Measurements from ENCODE around the gene FAM3A. TPM values are rescaled to one million over a fixed set of nuclear protein-coding genes. Genes with fewer than 3 reads are reported as not detected.

Gene FAM3A
- total and polyA plus RNA-seq, 7 experiments from 2014 or later, result 22.2 to 63.7 (median 43.0) TPM

DNA sequence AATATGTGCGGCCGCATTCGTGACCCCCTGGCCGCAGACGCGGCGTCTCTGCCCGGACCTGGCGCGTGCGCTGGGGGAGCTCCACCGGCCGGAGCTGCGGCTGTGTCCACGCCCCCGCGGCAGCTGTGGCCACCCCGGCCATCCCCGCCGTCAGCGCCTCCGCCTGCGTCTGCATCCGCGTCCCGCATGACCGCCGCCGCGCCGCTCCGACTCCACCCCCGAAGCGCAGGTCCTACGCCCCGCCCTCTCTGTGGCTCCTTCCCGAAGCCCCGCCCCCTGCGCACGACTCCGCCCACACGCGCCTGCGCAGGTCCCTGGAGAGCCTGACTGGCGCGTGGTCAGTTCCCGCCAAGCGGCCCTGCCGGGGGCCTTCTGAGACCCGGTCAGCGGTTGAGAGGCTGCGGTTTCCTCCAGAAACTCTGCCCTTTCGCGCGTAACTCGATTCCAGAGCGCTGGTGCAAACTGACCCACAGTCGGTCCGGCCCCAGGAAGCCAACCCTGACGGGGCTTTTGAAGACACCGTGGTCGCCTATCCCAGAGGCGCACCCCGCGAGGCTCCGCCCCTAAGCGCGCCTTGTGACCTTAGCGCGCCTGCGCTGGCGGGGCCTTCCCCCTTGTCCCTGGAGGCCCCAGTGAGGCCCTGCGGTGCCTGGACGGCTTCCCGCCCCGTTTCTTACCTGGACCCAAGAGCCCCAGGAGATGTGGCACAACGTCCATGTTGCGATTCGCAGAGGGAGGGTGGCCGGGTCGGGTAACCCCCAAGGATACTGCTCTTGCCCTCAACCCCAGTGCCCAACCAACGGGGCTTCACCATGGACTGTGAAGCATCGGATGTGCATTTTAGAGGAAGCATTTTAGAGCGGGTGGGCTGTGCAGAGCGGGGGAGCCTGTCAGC is 37.1 kb downstream of the FAM3A start, which contains the start of gene LAGE3:
Gene LAGE3 (minus strand): TSS at position 554 of the 895 bp plus-strand sequence. CDS start 366 bp downstream, at position 188.
- no peaks in the 10 kb centered on the region for H3K9me3 Mint-ChIP-seq
- ATAC-seq, result peak; percentile 97
- peaks cover 4 to 14% of the 10 kb centered on the region in 2 donors for H3K4me1 ChIP-seq (ENCODE audit: control insufficient read depth in 2 of 2, insufficient read depth in 2 of 2, low read length in 2 of 2)
- peak within 1 kb of the TSS; percentile 79 for H3K4me3 ChIP-seq (ENCODE audit: low read length)
- H3K27me3 ChIP-seq (ENCODE audit: control insufficient read depth in 2 of 2, insufficient read depth in 2 of 2, low read length in 2 of 2), result no peaks in the 10 kb centered on the region
- peak; percentile 85 to 97 (median 94) for DNase-seq
- peak within 1 kb of the TSS; percentile 90 for H3K27ac ChIP-seq (ENCODE audit: low read depth, low read length)
- ChIA-PET POLR2A (interaction anchor here (0.9 to 3.8 kb wide), 9 partner anchors 11 to 80 kb away, joined by 3 to 31 read pairs (median 5); partner anchors contain the start of genes FAM3A, PLXNA3, SLC10A3 and TAFAZZIN), CTCF (no interaction called here)
- intact Hi-C loops (cut with micrococcal nuclease), result loop anchor here (1.0 to 5.0 kb wide), 11 partner anchors 11 to 100 kb away; partner anchors contain the start of genes FAM3A (in 2 of the 2), SLC10A3 (in 2 of the 2), EMD (in 1 of the 2) and FAM50A (in 1 of the 2)
- H3K9me3 ChIP-seq (ENCODE audit: control insufficient read depth in 2 of 3, low read length in 3 of 3), result no peaks in the 10 kb centered on the region
- peaks cover 0 to 7% (median 0%) of the 10 kb centered on the region in 5 donors for H3K36me3 Mint-ChIP-seq
- peak within 1 kb of the TSS; percentile 81 to 94 (median 82) for H3K4me3 Mint-ChIP-seq
- H3K27ac Mint-ChIP-seq, result peak within 1 kb of the TSS; percentile 59 to 92 (median 88)
- no peaks in the 10 kb centered on the region for H3K27me3 Mint-ChIP-seq
- H3K4me1 Mint-ChIP-seq, result peaks cover 12 to 44% (median 23%) of the 10 kb centered on the region in 7 donors
- H3K36me3 ChIP-seq (ENCODE audit: control insufficient read depth in 2 of 3, insufficient read depth in 3 of 3, low read length in 3 of 3), result no peaks in the 10 kb centered on the region

DNA sequence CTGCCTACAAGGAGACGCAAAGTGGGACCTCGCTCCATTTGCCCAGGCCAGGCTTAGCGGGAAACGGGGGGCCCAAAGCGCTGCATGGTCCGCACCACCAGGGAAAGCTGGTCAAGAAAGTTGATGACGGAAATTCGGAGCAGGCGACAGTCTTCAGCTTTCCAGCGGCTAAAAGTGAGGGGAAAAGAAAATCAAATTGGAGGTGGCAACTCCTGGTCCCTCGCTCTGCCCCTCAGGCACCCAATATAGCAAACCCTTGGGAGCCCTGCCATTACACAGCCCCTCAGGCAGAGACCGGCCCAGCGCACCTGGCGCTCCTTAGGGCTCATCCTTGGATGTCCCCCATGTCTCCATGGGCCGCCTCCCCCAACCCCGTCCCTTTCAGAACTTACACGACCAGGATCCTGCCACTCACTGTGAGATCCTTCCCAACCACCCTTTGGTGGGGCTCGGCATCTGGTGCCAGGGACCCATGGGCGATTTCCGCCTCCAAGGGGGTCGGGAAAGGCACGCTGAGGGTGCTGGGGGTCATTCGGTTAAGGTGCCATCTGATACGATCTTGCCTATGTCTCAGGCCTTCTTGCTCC is 38.0 kb downstream of the FAM3A start:
- DNase-seq (no peak), ATAC-seq (no peak)
- Histone ChIP-seq H3K27ac (ENCODE audit: low read depth, low read length) (peak overlapping the region; percentile 90), H3K4me3 (ENCODE audit: low read length) (peak overlapping the region; percentile 79), H3K4me1 (ENCODE audit: control insufficient read depth in 2 of 2, insufficient read depth in 2 of 2, low read length in 2 of 2) (peaks cover 4 to 14% of the 10 kb centered on the region in 2 donors), H3K36me3 (ENCODE audit: control insufficient read depth in 2 of 3, insufficient read depth in 3 of 3, low read length in 3 of 3) (no peaks in the 10 kb centered on the region), H3K9me3 (ENCODE audit: control insufficient read depth in 2 of 3, low read length in 3 of 3) (no peaks in the 10 kb centered on the region), H3K27me3 (ENCODE audit: control insufficient read depth in 2 of 2, insufficient read depth in 2 of 2, low read length in 2 of 2) (no peaks in the 10 kb centered on the region)
- H3K4me3 Mint-ChIP-seq, result peak overlapping the region; percentile 80 to 94 (median 82)
- CTCF ChIA-PET, result no interaction called here
- H3K27ac Mint-ChIP-seq, result peak overlapping the region; percentile 59 to 90 (median 81)
- intact Hi-C loops (cut with micrococcal nuclease), result loop anchor here (2.0 to 5.0 kb wide), 6 partner anchors 36 to 81 kb away; partner anchors contain the start of genes FAM3A (in 1 of the 2), FAM50A (in 1 of the 2), GDI1 (in 1 of the 2) and RPL10 (in 1 of the 2)
- peaks cover 0 to under 1% (median 0%) of the 10 kb centered on the region in 11 donors for H3K9me3 Mint-ChIP-seq
- H3K4me1 Mint-ChIP-seq, result peaks cover 10 to 39% (median 23%) of the 10 kb centered on the region in 7 donors
- H3K27me3 Mint-ChIP-seq, result no peaks in the 10 kb centered on the region
- peaks cover 0 to 5% (median 0%) of the 10 kb centered on the region in 5 donors for H3K36me3 Mint-ChIP-seq
- POLR2A ChIA-PET, result interaction anchor here (0.9 to 3.8 kb wide), 8 partner anchors 8 to 411 kb away, joined by 3 to 31 read pairs (median 7); partner anchors contain the start of genes PLXNA3, SLC10A3, TAFAZZIN and UBL4A

- Histone ChIP-seq H3K27me3 (ENCODE audit: control insufficient read depth in 2 of 2, insufficient read depth in 2 of 2, low read length in 2 of 2) (no peaks in the 10 kb centered on the region), H3K27ac (ENCODE audit: low read depth, low read length) (no peak overlapping the region), H3K9me3 (ENCODE audit: control insufficient read depth in 2 of 3, low read length in 3 of 3) (no peaks in the 10 kb centered on the region), H3K36me3 (ENCODE audit: control insufficient read depth in 2 of 3, insufficient read depth in 3 of 3, low read length in 3 of 3) (peaks cover 0 to 2% (median 0%) of the 10 kb centered on the region in 3 experiments), H3K4me3 (ENCODE audit: low read length) (no peak overlapping the region), H3K4me1 (ENCODE audit: control insufficient read depth in 2 of 2, insufficient read depth in 2 of 2, low read length in 2 of 2) (peaks cover 4 to 14% of the 10 kb centered on the region in 2 donors)
- H3K27me3 Mint-ChIP-seq, result no peaks in the 10 kb centered on the region
- POLR2A ChIA-PET, result interaction anchor here (0.8 to 3.8 kb wide), 10 partner anchors 9 to 410 kb away, joined by 3 to 31 read pairs (median 4); partner anchors contain the start of genes PLXNA3, SLC10A3 and UBL4A
- DNase-seq, result no peak
- ATAC-seq, result no peak
- CTCF ChIA-PET, result interaction anchor here (0.5 kb wide), 1 partner anchor 49 kb away, joined by 3 read pairs; no protein-coding TSS in a partner anchor
- H3K4me3 Mint-ChIP-seq, result peak overlapping the region in 6 of 10 donors; percentile 39 to 82 (median 72)
- peak overlapping the region in 5 of 9 donors; percentile 24 to 90 (median 51) for H3K27ac Mint-ChIP-seq
- H3K36me3 Mint-ChIP-seq, result peaks cover 0 to 5% (median 0%) of the 10 kb centered on the region in 5 donors
- H3K9me3 Mint-ChIP-seq, result peaks cover 0 to 2% (median 0%) of the 10 kb centered on the region in 11 donors
- peaks cover 8 to 35% (median 23%) of the 10 kb centered on the region in 7 donors for H3K4me1 Mint-ChIP-seq
- intact Hi-C loops (cut with micrococcal nuclease), result loop anchor here (5.0 kb wide), 3 partner anchors 35 to 80 kb away; partner anchors contain the start of genes FAM50A (in 1 of the 2), RPL10 (in 1 of the 2) and TAFAZZIN (in 1 of the 2)
These were observed 39.2 kb downstream of the FAM3A start for GRCh38 chrX:154476821-154477220.

DNA sequence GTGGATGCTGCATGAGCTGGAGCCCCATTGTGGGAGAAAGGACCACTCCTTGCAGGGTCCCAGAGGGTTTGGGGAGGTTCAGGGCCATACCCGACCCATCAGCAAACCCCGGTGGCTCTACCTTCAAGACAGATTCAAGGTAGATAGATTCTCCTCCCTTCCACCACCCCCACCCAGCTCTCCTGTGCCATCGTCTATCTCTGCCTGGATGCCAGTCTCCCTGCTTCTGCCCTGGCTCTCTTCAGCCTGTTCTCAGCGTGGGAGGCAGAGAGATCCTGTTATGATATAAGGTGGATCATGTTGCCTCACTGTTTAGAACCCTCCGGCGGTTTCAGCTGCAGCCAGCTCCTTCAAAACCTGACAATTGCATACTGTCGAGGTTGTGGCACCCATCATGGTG is 42.3 kb downstream of the FAM3A start:
- H3K9me3 ChIP-seq (ENCODE audit: control insufficient read depth in 2 of 3, low read length in 3 of 3), result no peaks in the 10 kb centered on the region
- no peaks in the 10 kb centered on the region for H3K27me3 Mint-ChIP-seq
- no peak overlapping the region for H3K4me3 Mint-ChIP-seq
- peaks cover 0 to 2% (median 0%) of the 10 kb centered on the region in 11 donors for H3K9me3 Mint-ChIP-seq
- DNase-seq (no peak), ATAC-seq (no peak)
- peaks cover 0 to 5% (median 0%) of the 10 kb centered on the region in 5 donors for H3K36me3 Mint-ChIP-seq
- H3K4me1 Mint-ChIP-seq, result peaks cover 4 to 27% (median 20%) of the 10 kb centered on the region in 7 donors
- H3K4me3 ChIP-seq (ENCODE audit: low read length), result no peak overlapping the region
- peaks cover 0 to 14% of the 10 kb centered on the region in 2 donors for H3K4me1 ChIP-seq (ENCODE audit: control insufficient read depth in 2 of 2, insufficient read depth in 2 of 2, low read length in 2 of 2)
- H3K27me3 ChIP-seq (ENCODE audit: control insufficient read depth in 2 of 2, insufficient read depth in 2 of 2, low read length in 2 of 2), result no peaks in the 10 kb centered on the region
- ChIA-PET CTCF (interaction anchor here (0.6 kb wide), 1 partner anchor 862 kb away, joined by 3 read pairs; no protein-coding TSS in a partner anchor), POLR2A (interaction anchor here (1.2 kb wide), 1 partner anchor 16 kb away, joined by 3 read pairs; no protein-coding TSS in a partner anchor)
- peaks cover 0 to 27% (median 0%) of the 10 kb centered on the region in 3 experiments for H3K36me3 ChIP-seq (ENCODE audit: control insufficient read depth in 2 of 3, insufficient read depth in 3 of 3, low read length in 3 of 3)
- H3K27ac ChIP-seq (ENCODE audit: low read depth, low read length), result no peak overlapping the region
- intact Hi-C loops (cut with micrococcal nuclease), result no loop called here
- H3K27ac Mint-ChIP-seq, result peak overlapping the region in 2 of 9 donors; percentile 23 to 49

- H3K27ac ChIP-seq (ENCODE audit: low read depth, low read length), result no peak overlapping the region
- Mint-ChIP-seq H3K36me3 (peaks cover 0 to 5% (median 0%) of the 10 kb centered on the region in 5 donors), H3K4me3 (no peak overlapping the region), H3K27ac (peak overlapping the region in 1 of 9 donors; percentile 10), H3K27me3 (no peaks in the 10 kb centered on the region), H3K4me1 (peaks cover 2 to 22% (median 18%) of the 10 kb centered on the region in 7 donors), H3K9me3 (peaks cover 0 to 2% (median 0%) of the 10 kb centered on the region in 11 donors)
- H3K9me3 ChIP-seq (ENCODE audit: control insufficient read depth in 2 of 3, low read length in 3 of 3), result no peaks in the 10 kb centered on the region
- no peak for DNase-seq
- ChIA-PET POLR2A (interaction anchor here (1.2 kb wide), 1 partner anchor 15 kb away, joined by 3 read pairs; no protein-coding TSS in a partner anchor), CTCF (interaction anchor here (0.6 kb wide), 1 partner anchor 861 kb away, joined by 3 read pairs; no protein-coding TSS in a partner anchor)
- H3K4me3 ChIP-seq (ENCODE audit: low read length), result no peak overlapping the region
- peaks cover 0 to 34% (median 0%) of the 10 kb centered on the region in 3 experiments for H3K36me3 ChIP-seq (ENCODE audit: control insufficient read depth in 2 of 3, insufficient read depth in 3 of 3, low read length in 3 of 3)
- no peak for ATAC-seq
- H3K27me3 ChIP-seq (ENCODE audit: control insufficient read depth in 2 of 2, insufficient read depth in 2 of 2, low read length in 2 of 2), result no peaks in the 10 kb centered on the region
- peaks cover 0 to 12% of the 10 kb centered on the region in 2 donors for H3K4me1 ChIP-seq (ENCODE audit: control insufficient read depth in 2 of 2, insufficient read depth in 2 of 2, low read length in 2 of 2)
- intact Hi-C loops (cut with micrococcal nuclease), result no loop called here
These were observed 43.1 kb downstream of the FAM3A start for GRCh38 chrX:154472685-154473632.

All from naive thymus-derived CD4-positive, alpha-beta T cell (primary cell).